Activated T-cell treated with anti-CD3 and anti-CD28 coated beads for 4 hours (primary cell): ENCODE measurements around the gene SZT2.
"Not testable (repeated sequence)": the region's sequence is repeated elsewhere in the genome, so short reads cannot be mapped to it uniquely, and the experiment has no call there.

Source experiments
- DNase-seq: peaks from one replicate; pipeline ENCODE4 v3.0.0-alpha.2; 2020

The SZT2 gene

DNA sequence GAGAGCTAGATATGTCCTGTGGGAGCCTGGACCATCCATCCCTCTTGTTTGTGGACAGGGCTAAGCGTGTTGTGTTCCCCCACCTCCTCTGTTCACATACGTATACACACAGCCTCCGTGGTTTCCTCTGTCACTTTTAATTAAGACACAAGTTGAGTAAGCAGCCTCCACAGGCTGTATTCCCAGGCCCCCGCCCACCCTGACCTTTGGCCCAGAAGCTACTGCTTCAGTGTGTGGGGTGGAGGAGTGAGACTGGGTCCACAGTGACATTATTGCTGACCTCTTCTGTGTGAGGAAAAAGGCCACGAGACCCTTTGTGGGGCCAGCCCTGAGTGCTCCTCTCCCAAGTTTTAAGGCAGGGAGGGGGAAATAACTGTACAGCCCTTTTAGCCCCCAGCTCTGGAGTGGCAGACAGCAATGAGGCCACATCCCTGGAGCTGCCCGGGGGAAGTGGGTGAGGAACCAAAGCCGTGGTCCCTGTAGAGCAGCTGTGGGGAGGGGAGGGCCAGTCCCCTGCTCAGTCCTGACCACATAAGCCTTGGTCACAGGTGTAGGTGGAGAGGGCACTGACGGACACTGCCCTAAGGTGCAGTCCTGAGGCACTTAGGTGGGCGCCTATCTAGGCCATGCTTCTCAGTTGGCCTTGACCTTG is 26.3 kb upstream of the SZT2 start:
- no peak for DNase-seq

DNA sequence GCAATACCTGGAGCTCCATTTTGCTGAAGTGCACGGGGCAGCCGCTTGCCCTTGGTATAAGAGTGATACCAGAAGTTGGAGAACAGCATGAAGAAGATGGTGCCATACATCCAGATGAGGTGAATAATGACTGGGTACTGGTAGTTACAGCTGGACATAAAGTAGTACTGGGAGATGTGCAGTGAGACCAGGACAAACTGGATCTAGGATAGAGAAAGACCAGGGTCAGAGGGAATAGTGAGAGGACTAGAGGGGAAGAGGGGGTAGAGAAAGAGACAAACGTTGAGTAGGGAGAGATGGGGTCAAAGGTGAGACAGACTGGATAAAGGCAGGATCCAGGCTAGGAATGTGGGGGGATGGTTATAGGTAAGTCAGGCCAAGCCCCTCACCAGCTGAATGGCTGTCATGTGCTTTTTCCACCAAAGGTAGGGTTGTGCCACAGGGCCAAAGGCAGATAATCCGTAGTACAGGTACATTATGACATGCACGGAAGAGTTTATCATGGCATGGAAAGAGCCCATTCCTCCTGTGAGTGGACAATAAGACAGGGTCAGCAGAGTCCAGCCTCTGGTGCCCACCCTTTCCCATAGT is 25.7 kb upstream of the SZT2 start:
- DNase-seq: no peak

DNA sequence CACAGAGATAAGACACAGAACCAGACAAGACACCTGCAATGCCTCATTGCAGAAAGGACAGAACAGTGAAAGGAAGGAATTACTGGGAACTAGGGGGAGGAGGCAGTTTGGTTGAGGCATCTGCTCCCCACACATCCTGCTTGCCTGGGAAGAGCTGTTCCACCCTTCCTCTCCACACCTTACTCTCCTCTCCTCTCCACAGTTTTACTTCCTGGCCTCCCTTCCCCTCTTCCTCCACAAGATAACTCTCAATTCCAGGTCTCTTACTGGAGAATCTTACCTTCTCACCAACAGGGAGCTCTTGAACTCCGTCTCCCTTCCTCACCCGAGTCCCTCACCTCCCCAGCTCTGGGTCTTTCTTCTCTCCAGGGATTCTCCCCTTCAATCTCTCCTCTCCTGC is 24.0 kb upstream of the SZT2 start:
- DNase-seq: no peak

DNA sequence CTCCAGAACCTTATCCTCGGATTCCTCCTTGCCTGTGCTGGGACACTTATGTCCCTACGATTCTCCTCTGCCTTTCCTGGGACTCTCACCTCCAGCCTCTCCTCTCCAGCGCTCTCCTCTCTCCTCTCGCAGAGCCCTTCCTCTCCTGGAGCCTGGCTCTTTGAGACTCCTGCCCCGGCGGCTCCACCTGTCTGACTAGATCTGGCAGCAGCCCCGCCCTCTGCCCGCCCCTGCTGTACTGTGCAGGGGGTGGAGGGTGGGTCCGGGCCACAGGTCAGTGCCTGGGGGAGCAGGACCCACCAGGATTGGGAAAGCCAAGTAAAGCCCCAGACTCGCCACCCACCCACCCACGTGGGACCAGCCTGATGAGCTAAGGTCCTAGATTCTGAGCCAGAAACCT is 23.5 kb upstream of the SZT2 start:
- DNase-seq: no peak

DNA sequence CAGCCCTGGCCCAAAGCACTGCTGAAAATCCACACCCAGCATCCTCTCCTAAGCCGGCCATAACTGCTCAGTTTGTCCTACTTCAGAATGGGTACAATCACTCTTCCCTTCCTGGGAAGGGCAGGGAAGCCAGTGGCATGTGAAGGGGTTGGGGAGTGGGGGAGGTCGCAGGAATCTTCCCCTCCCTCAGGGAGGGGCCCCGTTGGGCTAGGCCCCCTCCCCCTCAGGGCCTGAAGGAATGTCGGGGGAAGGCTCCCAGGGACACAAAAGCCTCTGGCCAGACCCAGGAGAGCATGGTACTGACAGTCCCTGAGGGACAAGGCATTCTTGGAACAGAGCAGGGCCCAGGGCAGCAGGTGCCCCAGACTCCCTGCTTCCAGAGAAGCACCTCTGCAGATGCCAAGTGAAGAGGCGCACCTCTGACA is 23.1 kb upstream of the SZT2 start:
- DNase-seq: no peak

DNA sequence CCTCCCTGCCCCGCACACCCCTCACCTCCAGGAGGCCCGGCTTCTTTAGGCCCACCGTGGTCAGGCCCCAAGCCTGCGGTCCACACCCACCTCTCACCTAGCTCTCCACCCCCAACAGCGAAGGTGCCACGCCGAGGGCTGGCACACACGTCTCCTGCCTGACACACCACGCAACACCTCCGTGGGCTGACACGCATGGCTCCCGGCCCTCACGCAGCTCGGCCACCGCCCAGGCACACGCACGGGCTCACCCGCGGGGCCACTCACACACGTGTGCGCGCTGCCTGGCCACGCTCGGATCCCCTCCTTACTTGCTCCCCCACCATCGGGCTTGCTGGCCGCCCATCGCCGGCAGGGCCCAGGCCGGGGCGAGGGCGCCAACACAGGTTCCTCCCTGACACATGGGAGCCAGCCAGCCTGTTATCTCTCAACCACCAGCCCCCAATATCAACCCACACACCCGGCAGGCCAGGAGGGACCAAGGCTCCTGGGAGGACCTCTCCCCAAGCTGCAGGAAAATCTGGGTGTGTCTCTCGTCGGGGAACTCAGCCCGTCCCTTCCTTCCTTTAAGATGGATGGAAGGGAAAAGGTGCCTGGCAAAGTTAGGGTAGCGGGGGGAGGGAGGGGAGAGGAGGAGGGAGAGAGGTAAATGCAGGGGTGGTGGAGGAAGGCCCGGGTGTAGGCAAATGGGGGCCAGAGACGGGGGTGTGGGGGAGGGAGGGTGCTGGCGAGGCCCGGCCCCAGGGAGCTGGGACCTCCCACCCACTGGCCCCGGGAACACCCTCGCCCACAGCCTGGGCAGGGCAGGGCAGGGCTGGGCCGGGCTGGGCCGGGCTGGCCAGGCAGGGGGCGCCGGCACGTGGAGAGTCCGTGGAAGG is 22.4 kb upstream of the SZT2 start:
- DNase-seq: peak; percentile 32

DNA sequence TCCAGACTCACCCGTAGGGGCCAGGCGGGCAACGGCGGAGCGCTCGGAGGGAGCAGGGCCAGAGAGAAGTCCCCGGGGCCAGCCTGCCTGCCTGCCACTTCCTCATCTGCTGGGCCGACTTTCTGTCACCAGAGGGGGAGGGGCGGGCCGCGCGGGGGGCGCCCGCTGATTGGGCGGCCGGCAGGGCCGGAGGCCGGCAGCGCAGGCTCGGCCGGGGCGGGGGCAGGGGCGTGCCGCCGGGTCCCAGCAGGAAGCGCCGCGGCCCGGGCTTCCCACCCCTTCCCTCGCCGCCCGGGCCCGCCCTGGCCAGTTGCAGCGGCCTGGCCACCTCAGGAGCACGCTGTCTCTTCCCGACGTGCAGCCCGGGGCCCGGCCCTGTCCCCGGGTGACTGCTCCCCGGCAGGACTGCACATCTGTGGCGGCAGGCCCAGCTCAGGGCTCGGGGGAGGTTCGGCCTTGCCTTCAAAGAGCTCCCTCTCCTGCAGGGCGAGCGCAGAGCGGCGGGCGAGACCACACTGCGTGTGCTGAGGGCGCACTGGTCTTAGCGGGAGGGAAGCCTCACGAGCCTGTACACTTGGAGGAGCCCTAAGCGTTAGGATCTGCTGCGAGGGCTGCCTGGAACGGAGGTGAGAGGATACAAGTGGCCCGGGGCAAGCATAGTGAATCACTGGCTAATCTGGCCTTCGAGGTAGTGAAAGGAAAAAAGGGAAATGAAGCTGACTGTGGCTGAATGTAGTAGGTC is 21.6 kb upstream of the SZT2 start, which contains the start of gene ELOVL1:
Gene ELOVL1 (minus strand): TSS at position 108 of the 742 bp plus-strand sequence. CDS start 2,402 bp downstream, outside the sequence.
- DNase-seq: peak; percentile 63

DNA sequence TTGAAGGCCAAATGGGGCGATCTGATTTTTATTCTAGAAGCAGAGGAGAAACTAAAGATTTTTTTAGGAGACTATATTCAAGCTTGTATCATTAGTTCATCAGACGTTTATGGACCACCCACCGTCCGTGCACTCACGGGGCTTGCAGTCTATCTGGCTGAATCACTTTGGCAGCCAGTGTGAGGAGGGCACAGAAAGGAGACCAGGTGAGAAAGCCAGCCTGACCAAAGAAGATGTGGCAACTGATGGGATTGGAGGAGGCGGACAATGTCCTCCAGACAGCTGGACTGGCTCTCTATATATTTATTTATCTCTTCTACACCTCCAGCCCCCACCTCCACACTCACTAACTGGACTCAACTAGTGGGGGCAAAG is 21.1 kb upstream of the SZT2 start:
- no peak for DNase-seq

DNA sequence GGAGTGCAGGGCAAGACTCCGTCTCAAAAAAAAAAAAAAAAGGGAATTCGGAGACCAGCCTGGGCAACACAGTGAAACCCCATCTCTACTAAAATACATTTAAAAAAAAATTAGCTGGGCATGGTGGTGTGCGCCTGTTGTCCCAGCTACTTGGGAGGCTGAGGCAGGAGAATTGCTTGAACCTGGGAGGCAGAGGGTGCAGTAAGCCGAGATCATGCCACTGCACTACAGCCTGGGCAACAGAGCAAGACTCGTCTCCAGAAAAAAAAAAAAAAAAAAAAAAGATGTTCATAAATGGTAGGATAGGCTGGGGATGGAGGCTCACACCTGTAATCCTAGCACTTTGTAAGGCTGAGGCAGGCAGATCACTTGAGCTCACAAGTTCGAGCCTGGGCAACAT is 19.9 kb upstream of the SZT2 start:
- not testable (repeated sequence) for DNase-seq

DNA sequence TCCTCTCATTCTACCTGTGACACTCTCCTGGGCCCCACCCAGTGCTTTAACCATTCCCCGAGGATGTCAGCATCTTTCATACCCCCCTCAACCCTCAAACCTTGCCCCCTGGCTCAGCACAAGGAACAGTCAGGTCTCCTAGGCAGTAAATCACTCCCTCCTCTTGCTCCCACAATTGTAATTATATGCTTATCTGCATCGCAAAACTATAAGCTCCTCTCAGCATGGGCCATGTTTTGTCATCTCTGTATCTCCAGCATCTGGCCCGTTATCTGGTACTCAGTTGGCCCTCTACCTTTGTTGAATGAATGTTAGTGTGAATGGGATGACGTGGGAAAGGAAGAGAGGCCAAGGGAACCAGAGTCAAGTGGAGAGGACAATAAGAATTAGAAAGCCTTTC is 19.1 kb upstream of the SZT2 start:
- DNase-seq: no peak

DNA sequence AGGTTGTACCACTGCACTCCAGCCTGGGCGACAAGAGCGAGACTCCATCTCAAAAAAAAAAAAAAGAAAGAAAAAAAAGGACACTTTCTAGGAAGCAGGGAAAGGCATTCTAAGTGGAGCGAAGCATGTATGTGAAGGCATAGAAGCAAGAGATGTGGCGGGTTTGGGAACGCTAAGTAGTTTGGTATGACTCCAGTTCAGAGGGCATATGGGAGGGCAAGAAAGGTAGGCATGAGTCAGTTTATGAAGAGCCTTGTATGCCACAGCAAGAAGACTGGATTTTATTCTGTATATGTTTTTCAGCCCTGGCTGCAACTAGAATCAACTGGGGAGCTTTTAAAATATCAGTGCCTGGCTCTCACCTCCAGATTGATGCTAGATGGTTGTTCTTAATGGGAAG is 17.5 kb upstream of the SZT2 start:
- no peak for DNase-seq

DNA sequence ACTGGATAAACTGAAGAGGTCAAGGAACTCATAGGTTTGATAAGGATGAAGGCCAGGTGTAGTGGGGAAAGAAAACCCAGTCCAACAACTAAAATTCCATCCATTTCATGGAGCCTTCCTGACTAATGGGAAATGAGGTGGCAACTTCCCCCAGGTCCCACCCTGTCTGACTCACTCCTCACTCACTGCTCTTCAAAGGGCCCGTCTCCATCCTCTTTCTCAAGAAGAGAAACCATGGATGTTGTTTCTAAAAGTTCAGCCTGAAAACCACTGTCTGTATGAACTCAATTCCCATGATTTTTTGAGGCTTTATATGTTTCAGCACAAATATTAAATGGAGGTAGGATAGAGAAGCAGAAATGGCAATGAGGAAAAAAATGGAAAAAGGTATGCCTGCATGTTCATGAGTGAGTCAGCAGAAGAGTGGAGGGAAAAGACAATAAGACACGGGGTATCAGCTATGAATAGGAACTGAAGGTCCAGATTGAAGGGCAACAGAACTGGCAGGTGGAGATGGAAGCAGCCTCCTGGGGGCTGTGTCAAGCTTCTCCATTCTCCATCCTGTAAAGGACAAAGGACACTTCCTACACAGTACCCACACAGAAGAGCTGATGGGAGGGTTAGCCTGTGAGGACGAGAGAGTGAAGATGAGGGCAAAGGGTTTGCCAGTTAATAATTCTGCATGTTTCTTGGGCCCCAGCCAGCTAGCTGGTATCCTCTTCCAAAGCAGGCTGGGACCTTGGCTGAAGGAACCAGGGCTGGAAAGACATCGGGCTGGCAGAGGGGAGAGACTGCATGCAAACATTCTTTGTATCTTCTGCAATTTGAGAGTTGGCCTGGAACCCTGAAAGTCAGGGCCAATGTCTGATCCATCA is 16.4 kb upstream of the SZT2 start:
- DNase-seq: no peak

DNA sequence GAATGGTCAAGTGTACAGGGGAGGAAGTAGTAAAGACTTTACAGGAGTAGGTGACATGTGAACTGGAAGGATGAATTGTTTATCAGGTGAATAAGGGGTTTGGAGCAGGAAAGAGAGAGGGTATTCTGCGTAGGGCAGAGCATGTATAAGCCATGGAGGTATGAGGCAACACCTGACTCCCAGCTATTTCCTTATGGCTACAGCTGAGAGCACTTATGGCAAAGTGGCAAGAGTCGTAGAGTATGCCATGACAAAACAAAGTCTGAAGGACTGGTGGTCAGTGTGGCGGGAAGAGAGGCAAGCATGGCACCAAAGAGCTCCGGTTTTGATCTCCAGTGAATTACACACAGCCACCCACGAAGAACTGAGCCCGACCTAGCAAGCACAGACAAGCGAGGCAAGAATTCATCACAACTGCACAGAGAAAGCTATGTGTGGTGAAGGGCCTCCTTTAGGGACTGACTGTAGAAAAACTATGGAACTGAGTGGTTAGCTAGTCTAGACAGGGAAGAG is 12.9 kb upstream of the SZT2 start:
- DNase-seq: no peak

DNA sequence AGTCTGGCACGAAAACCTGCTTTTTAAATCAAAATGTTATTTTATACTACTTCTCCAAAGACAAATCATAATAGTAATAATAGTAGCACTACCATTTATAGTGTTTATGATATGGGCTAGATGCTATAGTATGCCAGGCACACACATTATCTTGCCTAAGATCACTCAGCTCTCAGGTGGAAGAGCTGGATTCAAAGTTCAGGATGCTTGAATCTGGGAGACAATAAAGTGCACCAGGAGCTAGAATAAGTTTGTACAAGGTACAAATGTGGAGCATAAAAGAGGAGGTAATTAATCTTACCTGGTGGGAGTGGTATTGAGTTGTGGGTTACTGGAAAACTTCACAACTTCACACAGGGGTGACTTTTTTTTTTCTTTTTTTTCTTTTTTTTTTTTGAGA is 11.9 kb upstream of the SZT2 start:
- DNase-seq: no peak

DNA sequence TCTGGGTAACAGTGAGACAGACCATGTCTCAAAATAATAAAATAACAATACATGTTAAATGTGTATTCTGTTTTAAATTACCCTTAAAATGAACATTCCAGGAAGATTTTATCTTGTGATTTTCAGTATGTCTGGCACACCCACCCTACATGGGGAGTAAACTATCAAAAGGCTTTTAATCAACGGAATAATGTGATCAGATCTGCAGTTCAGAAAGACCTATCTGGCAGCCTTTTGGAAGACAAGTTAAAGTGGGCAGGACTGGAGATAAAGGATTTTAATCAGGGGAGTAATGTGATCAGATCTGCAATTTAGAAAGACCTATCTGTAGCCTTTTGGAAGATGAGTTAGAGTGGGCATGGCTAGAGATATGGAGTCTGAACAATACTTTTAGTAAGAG is 10.2 kb upstream of the SZT2 start:
- no peak for DNase-seq

DNA sequence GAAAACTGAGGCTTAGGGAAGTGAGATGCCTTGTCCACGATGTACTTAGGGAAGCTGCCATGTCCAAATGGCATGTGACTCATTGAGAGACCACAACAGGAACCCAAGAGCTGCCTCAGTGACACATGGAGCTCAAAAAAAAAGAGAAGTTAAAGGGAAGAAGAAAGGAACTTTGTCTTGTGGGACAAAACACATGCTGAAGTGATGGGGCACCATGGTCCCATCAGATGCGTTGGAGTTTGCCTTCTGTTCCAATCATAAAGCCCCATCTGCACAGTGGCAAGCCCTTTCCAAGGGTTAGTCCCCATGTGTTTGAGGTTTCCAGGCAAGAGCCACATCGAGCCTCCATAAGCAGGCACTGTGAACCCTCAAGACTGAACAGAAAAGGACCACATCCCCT is 8.1 kb upstream of the SZT2 start:
- no peak for DNase-seq

DNA sequence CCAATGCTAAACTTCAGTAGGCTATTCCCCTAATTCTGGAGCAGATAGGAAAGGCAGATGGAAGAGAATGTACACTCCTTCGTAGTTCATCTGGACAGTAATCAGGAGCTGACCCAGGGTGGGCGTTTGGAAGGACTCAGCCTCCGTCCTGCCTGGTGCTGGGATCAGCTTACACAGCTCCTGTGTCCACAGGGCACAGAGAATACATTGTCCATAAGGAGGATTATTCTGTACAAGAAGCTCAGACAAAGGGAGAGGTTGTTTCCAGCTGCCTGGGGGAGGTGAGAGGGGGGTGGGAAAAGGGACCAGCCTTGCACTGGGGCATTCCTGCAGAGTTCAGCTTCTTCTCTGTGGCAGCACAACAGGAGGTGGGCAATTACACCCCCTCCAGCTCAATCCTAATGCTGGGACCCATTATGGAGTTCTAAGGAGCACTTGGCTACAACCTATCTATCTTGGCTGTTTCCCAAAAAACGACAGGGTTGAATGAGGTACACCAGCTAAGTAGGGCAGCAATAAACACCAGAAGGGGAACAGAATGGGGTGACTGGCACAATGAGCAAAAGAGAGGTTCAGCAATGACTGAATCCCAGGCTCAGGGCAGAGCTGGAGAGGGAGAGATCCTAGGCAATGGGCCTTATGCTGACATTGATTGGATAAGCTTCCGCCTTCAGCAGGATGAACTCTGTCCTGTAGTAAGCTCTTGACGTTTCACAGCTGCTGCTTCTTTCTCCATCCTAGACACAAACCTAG is 7.5 kb upstream of the SZT2 start:
- DNase-seq: no peak

DNA sequence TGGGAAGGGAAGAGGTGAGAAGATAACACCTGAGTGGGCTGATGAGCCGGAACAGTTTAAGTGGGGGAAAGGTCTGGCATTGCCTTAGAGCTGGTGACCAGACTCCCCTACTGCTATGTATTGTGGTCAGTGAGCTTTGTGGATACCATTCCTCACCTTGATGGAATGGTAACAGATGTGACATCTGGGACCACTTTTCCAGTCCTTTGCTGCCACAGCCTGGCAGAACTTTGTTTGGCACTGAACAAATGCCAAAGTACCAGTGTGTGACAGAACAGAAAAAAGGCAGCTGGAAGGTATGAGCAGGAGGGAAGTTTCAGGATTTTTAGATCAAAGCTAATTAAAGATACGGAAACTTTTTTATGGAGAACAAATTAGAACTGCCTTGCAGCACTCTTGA is 6.2 kb upstream of the SZT2 start:
- no peak for DNase-seq

DNA sequence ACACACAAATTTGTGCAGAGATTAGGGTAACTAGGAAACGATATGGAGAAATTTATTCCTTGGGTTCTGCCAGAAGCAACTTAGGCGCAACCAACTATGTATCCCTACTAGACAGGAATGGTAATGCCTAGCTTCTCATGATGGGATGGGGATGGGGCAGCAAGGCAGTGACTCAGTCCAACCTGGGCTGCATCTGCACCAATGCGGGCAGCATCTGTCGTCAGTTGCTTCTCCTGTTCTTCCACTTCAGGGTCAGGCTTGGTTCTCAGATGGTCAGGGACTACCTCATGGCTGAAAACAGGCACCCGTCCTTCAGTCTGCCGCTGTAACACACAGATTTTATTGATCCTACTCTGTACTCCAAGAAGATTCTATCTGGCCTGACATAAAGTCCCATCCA is 3.0 kb upstream of the SZT2 start:
- DNase-seq: no peak

DNA sequence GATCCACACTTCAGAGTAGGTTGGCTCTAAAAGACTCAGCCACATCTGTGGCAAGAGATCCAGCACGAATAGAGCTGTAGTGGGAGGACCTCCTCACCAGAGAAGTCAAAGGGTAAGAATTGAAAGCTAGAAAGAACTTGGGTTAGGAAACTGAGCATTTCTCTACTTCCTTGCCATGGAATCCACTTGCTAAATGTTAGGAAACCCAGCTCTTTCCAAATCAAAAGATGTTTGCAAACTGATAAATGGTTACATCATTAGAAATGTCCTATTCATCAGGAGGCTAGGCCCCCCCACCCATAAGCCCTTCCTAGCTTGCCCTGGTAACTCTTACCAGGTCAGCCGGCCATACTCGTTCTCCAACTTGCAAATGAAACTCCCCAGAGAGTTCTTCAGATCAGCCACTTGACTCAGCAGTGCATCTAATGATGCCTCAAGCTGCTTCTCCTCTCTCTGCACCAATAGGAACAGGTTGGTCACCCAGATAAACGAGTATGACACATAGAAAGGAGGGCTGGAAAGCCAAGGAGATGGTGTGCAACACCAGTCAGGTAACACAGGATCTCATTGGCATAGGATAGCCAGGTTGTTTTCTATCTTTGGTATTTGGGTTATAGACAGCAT is 1.6 kb upstream of the SZT2 start:
- DNase-seq: no peak

DNA sequence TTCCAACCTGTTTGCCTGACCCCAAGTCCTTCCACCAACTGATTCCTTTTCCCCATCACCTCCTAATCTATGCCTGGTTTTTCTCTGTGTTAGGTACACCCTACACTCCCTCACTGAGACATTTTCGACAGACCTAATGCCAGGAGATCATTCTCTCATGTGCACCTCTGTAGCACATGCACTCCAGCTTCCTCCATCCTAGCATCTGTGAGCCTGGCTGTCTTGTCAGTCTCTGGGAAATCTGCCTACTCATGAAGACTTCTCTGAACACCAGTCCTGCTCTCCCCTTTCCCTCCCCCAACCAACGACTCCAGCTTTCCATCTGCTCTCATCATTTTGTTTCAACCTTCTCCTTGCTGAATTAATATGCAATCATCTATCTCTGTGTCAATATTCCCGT is 1.1 kb upstream of the SZT2 start:
- no peak for DNase-seq
